Mucosa of descending colon (tissue), 3 donors: ENCODE data around the gene GTF2A1L. TPM values are rescaled to one million over a fixed set of nuclear protein-coding genes. Genes with fewer than 3 reads are reported as not detected.

ENCODE experiments used
- ATAC-seq: fragments of 200-7000 bp; cut with Tn5 transposase; one replicate; pipeline ENCODE4 v1.9.1; 2020; ENCODE audit warnings: mild to moderate bottlenecking, moderate library complexity
- DNase-seq, 3 donors: peaks; one replicate each; pipeline ENCODE4 v3.0.0-alpha.2; 2020
- H3K36me3 ChIP-seq: fragments of 200-600 bp; one replicate; pipeline ENCODE4 v1.8.0; 2021; ENCODE audit warnings: low read depth, mild to moderate bottlenecking
- H3K4me1 ChIP-seq: fragments of 200-600 bp; one replicate; pipeline ENCODE4 v1.8.0; 2021; ENCODE audit warnings: low read depth, mild to moderate bottlenecking
- H3K4me3 ChIP-seq: fragments of 200-600 bp; one replicate; pipeline ENCODE4 v1.8.0; 2021; ENCODE audit warnings: mild to moderate bottlenecking
- H3K9me3 ChIP-seq: fragments of 200-600 bp; one replicate; pipeline ENCODE4 v1.8.0; 2021; ENCODE audit warnings: mild to moderate bottlenecking
- intact Hi-C, 2 donors: fragments of 100-400 bp; cut with DNase I in 1 of 2; cut with micrococcal nuclease in 1 of 2; formaldehyde crosslinking; loops; one replicate each; pipeline versions ENCODE4 v1.11.0 to v1.11.1; 2022; cut with DNase I, micrococcal nuclease
- total RNA-seq, 3 donors: library from RNA; stranded (reverse); fragmentation: NEBNext Ultra II Directional in 2 of 3; extraction: Animal tissue kit (Norgen Biotek cat#: 25700) in 2 of 3; gene quantifications; one replicate each; pipeline versions ENCODE4 v1.2.1 to v1.2.4, GENCODE V29; 2021 to 2023
- TF ChIP-seq, protein P1 (sequence below): fragments of 200-600 bp; IDR thresholded peaks from one replicate; pipeline ENCODE4 v1.8.0; 2022; ENCODE audit warnings: antibody characterized with exemption, mild to moderate bottlenecking
- donor health status: DM: no; HTN: no; CAD: no; lungs with moderate emphysema.
- donor health status: DM: no; HTN: no; CAD: no.
- donor health status: DM: no; HTN: yes; CAD: no.

GTF2A1L gene
- total RNA-seq, 3 donors from 2014 or later: 0.77 to 8.6 TPM; not detected in 1

DNA sequence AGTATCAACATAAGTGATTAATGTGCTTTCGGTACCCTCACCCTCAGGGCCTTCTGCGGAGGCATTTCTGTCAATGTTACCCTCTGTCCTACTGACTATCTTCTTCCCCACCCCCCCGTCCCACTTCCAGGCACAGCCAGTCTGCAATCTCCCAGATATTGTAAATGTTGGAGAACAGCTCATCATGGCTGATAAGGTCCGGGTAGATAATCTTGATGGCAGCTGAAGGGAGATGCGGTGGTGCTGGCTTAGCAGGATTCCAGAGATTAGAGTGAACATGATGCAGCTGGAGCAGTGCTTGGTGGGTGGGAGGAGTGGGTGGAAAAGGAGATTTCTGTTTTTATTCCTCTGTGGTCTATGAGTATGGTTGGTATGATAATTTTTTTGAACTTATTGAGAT lies 15.5 kb downstream of the GTF2A1L start:
- TF ChIP-seq, protein P1, sequence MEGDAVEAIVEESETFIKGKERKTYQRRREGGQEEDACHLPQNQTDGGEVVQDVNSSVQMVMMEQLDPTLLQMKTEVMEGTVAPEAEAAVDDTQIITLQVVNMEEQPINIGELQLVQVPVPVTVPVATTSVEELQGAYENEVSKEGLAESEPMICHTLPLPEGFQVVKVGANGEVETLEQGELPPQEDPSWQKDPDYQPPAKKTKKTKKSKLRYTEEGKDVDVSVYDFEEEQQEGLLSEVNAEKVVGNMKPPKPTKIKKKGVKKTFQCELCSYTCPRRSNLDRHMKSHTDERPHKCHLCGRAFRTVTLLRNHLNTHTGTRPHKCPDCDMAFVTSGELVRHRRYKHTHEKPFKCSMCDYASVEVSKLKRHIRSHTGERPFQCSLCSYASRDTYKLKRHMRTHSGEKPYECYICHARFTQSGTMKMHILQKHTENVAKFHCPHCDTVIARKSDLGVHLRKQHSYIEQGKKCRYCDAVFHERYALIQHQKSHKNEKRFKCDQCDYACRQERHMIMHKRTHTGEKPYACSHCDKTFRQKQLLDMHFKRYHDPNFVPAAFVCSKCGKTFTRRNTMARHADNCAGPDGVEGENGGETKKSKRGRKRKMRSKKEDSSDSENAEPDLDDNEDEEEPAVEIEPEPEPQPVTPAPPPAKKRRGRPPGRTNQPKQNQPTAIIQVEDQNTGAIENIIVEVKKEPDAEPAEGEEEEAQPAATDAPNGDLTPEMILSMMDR: no peak
- DNase-seq (no peak), ATAC-seq (no peak)
- intact Hi-C loops: no loop called here
- Histone ChIP-seq H3K9me3 (no peaks in the 10 kb centered on the region), H3K36me3 (no peaks in the 10 kb centered on the region), H3K4me1 (no peaks in the 10 kb centered on the region), H3K4me3 (no peak overlapping the region)

DNA sequence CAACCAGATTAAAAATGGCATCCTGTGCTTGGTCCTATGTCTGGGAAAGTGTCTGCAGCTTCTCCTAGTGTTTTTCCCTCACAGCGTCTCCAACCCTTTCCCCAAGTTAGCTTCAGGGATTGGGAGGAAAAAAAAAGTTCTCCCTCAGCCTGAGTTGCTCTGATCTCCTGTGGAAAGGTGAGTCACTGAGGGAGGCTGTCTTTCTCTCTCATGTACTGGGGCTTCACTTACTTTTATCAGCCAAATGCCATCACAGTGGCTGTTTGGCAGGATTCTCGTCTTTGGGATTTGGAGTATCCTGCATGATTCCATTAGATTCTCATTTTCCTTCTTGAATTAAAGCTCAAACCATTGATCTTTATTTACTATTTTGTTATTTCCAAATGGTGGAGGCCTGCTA lies 18.1 kb downstream of the GTF2A1L start:
- Histone ChIP-seq H3K4me3 (no peak overlapping the region), H3K4me1 (no peaks in the 10 kb centered on the region), H3K36me3 (no peaks in the 10 kb centered on the region), H3K9me3 (no peaks in the 10 kb centered on the region)
- intact Hi-C loops: no loop called here
- TF ChIP-seq, protein P1: no peak
- no peak for DNase-seq
- ATAC-seq: no peak

- H3K9me3 ChIP-seq: no peaks in the 10 kb centered on the region
- intact Hi-C loops: no loop called here
- TF ChIP-seq, protein P1: no peak
- ATAC-seq: no peak
- DNase-seq: no peak
- H3K4me1 ChIP-seq: no peaks in the 10 kb centered on the region
- no peaks in the 10 kb centered on the region for H3K36me3 ChIP-seq
- H3K4me3 ChIP-seq: no peak overlapping the region
These were observed 20.6 kb downstream of the GTF2A1L start for GRCh38 chr2:48638261-48638660.

GRCh38 chr2:48651158-48651790 lies 33.6 kb downstream of the GTF2A1L start:
- Histone ChIP-seq H3K36me3 (no peaks in the 10 kb centered on the region), H3K9me3 (no peaks in the 10 kb centered on the region), H3K4me1 (no peaks in the 10 kb centered on the region), H3K4me3 (no peak overlapping the region)
- DNase-seq (no peak), ATAC-seq (no peak)
- TF ChIP-seq, protein P1: no peak
- intact Hi-C loops: no loop called here

GRCh38 chr2:48668992-48669391 lies 51.3 kb downstream of the GTF2A1L start:
- intact Hi-C loops: no loop called here
- no peak overlapping the region for H3K4me3 ChIP-seq
- no peaks in the 10 kb centered on the region for H3K9me3 ChIP-seq
- DNase-seq (no peak), ATAC-seq (no peak)
- no peaks in the 10 kb centered on the region for H3K4me1 ChIP-seq
- TF ChIP-seq, protein P1: no peak
- no peaks in the 10 kb centered on the region for H3K36me3 ChIP-seq

- peak; percentile 21 for ATAC-seq
- no peak for DNase-seq
These were observed 55.9 kb downstream of the GTF2A1L start for GRCh38 chr2:48673581-48673980.

More at GRCh38 chr2:48673581-48673980, 55.9 kb downstream of the GTF2A1L start:
- Histone ChIP-seq H3K4me3 (no peak overlapping the region), H3K9me3 (no peaks in the 10 kb centered on the region), H3K36me3 (no peaks in the 10 kb centered on the region), H3K4me1 (no peaks in the 10 kb centered on the region)
- TF ChIP-seq, protein P1: no peak
- intact Hi-C loops: no loop called here
